Erythroblast (primary cell): Measurements from ENCODE around the gene APRT.
"Not testable (repeated sequence)": the region's sequence is repeated elsewhere in the genome, so short reads cannot be mapped to it uniquely, and the experiment has no call there.

Experiments
- DNase-seq, 2 experiments: peaks; one replicate each; lab custom pipeline; 2025; lab: John Stamatoyannopoulos, UW
- GATA1 ChIP-seq: IDR thresholded peaks from 2 replicates; pipeline ENCODE4 v1.6.1; 2011; ENCODE audit warnings: low read depth, mild to moderate bottlenecking, control low read depth, low read length, moderate library complexity
- POLR2A ChIP-seq: IDR thresholded peaks from 2 replicates; pipeline ENCODE4 v1.6.1; 2011; ENCODE audit warnings: mild to moderate bottlenecking, low read length

The APRT gene

GRCh38 chr16:88790312-88791211, 21.2 kb downstream of the APRT start:
- DNase-seq: peak; percentile 69
- TF ChIP-seq POLR2A: no peak
- no peak for TF ChIP-seq GATA1

GRCh38 chr16:88789594-88789993, 22.1 kb downstream of the APRT start:
- TF ChIP-seq POLR2A: no peak
- TF ChIP-seq GATA1: no peak
- no peak for DNase-seq

- not testable (repeated sequence) for DNase-seq
These were observed 23.0 kb downstream of the APRT start for GRCh38 chr16:88788749-88789148.

GRCh38 chr16:88787579-88788314, 24.0 kb downstream of the APRT start:
- TF ChIP-seq GATA1: no peak
- TF ChIP-seq POLR2A: no peak

GRCh38 chr16:88785106-88785924, 26.4 kb downstream of the APRT start, which contains the start of gene PIEZO1:
Gene PIEZO1 (minus strand): TSS chr16:88785220. CDS start chr16:88784964, 256 bp downstream.
- peak; percentile 82 to 90 for DNase-seq
- TF ChIP-seq POLR2A: peak; percentile 55
- TF ChIP-seq GATA1: no peak

More at GRCh38 chr16:88787579-88788314, 24.0 kb downstream of the APRT start:
- no peak for DNase-seq

GRCh38 chr16:88784856-88785105, 26.9 kb downstream of the APRT start:
- DNase-seq: peak in 1 of 2 experiments; percentile 70
- TF ChIP-seq GATA1 (no peak), POLR2A (no peak)

GRCh38 chr16:88784074-88784855, 27.5 kb downstream of the APRT start:
- TF ChIP-seq GATA1 (no peak), POLR2A (no peak)
- DNase-seq: peak; percentile 73 to 83

GRCh38 chr16:88783391-88784073, 28.2 kb downstream of the APRT start:
- TF ChIP-seq POLR2A (no peak), GATA1 (no peak)
- peak in 1 of 2 experiments; percentile 52 for DNase-seq

GRCh38 chr16:88782454-88783390, 29.0 kb downstream of the APRT start:
- peak; percentile 53 to 78 for DNase-seq
- no peak for TF ChIP-seq POLR2A
- TF ChIP-seq GATA1: no peak

GRCh38 chr16:88781140-88782077, 30.3 kb downstream of the APRT start:
- no peak for TF ChIP-seq GATA1
- TF ChIP-seq POLR2A: no peak
- peak; percentile 81 to 82 for DNase-seq
